HCT116 (cell line): ENCODE data around the gene TUNAR. TPM values are rescaled to one million over a fixed set of nuclear protein-coding genes. Genes with fewer than 3 reads are reported as not detected.

Experiments
- ATAC-seq: fragments of 200-7000 bp; cut with Tn5 transposase; 2 replicates; pipeline ENCODE4 v1.9.1; 2020; ENCODE audit warnings: mild to moderate bottlenecking, moderate library complexity
- BruUV-seq: library from RNA; stranded (reverse); fragments of 400-500 nt; replicated peaks from 2 replicates; lab custom pipeline; 2021; lab: Mats Ljungman, UMichigan
- CTCF ChIA-PET: fragments of 300-600 bp; sonication (Branson Sonifier 250); formaldehyde crosslinking; loops from one replicate; lab custom pipeline; 2021; ENCODE audit warnings: antibody characterized with exemption; lab: Charles Lee
- POLR2A ChIA-PET: fragments of 300-600, 350-600 bp; sonication (Branson Sonifier 250); formaldehyde crosslinking; loops from one replicate; lab custom pipeline; 2021; ENCODE audit warnings: antibody characterized with exemption; lab: Charles Lee
- RAD21 ChIA-PET, 2 experiments: fragments of 300-600 bp; sonication (Branson Sonifier 250); formaldehyde crosslinking; loops; one replicate each; lab custom pipeline; 2023; ENCODE audit warnings: low total read pairs in 2 of 2; ENCODE audit not compliant: uncharacterized antibody in 2 of 2, unreplicated experiment in 2 of 2, low non-redundant PET in 1 of 2; lab: Charles Lee
- DNase-seq: peaks from one replicate; pipeline ENCODE4 v3.0.0-alpha.2; 2010; ENCODE audit warnings: low read depth, low spot score
- H2AFZ ChIP-seq: fragments of 200-600 bp; shearing (Covaris generic), sonication (generic); 2 replicates; pipeline ENCODE4 v1.6.1; 2017; ENCODE audit warnings: low read depth, mixed run types, mixed read lengths, antibody characterized with exemption, low read length; ENCODE audit not compliant: poor library complexity, severe bottlenecking
- H3K27ac ChIP-seq: 2 replicates; pipeline ENCODE4 v1.5.1; 2012; ENCODE audit warnings: low read depth, low read length
- H3K27me3 ChIP-seq: fragments of 200-600 bp; sonication (generic); 2 replicates; pipeline ENCODE4 v1.6.1; 2016; ENCODE audit warnings: mixed run types, low read length, mixed read lengths; ENCODE audit not compliant: insufficient read depth
- H3K36me3 ChIP-seq, 2 experiments: fragments of 200-500 bp in 1 of 2; fragments of 200-600 bp in 1 of 2; sonication (Bioruptor generic) in 1 of 2; sonication (generic) in 1 of 2; 2 replicates each; pipeline versions ENCODE4 v1.5.1 to v1.6.1; 2014 to 2016; ENCODE audit warnings: low read length in 2 of 2, inconsistent platforms in 1 of 2, mixed read lengths in 1 of 2, mixed run types in 1 of 2; ENCODE audit not compliant: insufficient read depth in 2 of 2, control insufficient read depth in 1 of 2
- H3K4me1 ChIP-seq, 2 experiments: fragments of 200-600 bp in 1 of 2; sonication (generic) in 1 of 2; 2 replicates each; pipeline versions ENCODE4 v1.5.1 to v1.6.1; 2012 to 2017; ENCODE audit warnings: low read length in 2 of 2, inconsistent platforms in 1 of 2, mild to moderate bottlenecking in 1 of 2, mixed read lengths in 1 of 2, mixed run types in 1 of 2, moderate library complexity in 1 of 2; ENCODE audit not compliant: insufficient read depth in 2 of 2, control insufficient read depth in 1 of 2
- H3K4me2 ChIP-seq: fragments of 200-600 bp; sonication (generic); 2 replicates; pipeline ENCODE4 v1.6.1; 2017; ENCODE audit warnings: mixed run types, low read length, mixed read lengths
- H3K4me3 ChIP-seq, 2 experiments: fragments of 200-600 bp in 1 of 2; sonication (generic) in 1 of 2; replicated peaks in 1 of 2; 2 replicates each; pipeline ENCODE4 v1.5.1; 2011 to 2016; ENCODE audit warnings: low read length in 2 of 2, control low read depth in 1 of 2, low read depth in 1 of 2, mild to moderate bottlenecking in 1 of 2, mixed read lengths in 1 of 2, mixed run types in 1 of 2
- H3K79me2 ChIP-seq: fragments of 200-600 bp; sonication (generic); 2 replicates; pipeline ENCODE4 v1.6.1; 2017; ENCODE audit warnings: mild to moderate bottlenecking, mixed run types, low read length, moderate library complexity, mixed read lengths; ENCODE audit not compliant: insufficient read depth
- H3K9ac ChIP-seq: fragments of 200-600 bp; sonication (generic); 2 replicates; pipeline ENCODE4 v1.6.1; 2016; ENCODE audit warnings: low read length, mixed read lengths
- H3K9me2 ChIP-seq: fragments of 200-600 bp; sonication (generic), shearing (Covaris generic); 2 replicates; pipeline ENCODE4 v1.6.1; 2017; ENCODE audit warnings: mixed run types, mild to moderate bottlenecking, moderate library complexity; ENCODE audit not compliant: insufficient read depth
- H3K9me3 ChIP-seq, 2 experiments: fragments of 200-500 bp in 1 of 2; fragments of 200-600 bp in 1 of 2; sonication (Bioruptor generic) in 1 of 2; sonication (generic) in 1 of 2; 2 replicates each; pipeline ENCODE4 v1.6.1; 2014 to 2017; ENCODE audit warnings: low read length in 2 of 2, mixed read lengths in 2 of 2, inconsistent platforms in 1 of 2, low read depth in 1 of 2, mild to moderate bottlenecking in 1 of 2, mixed run types in 1 of 2, moderate library complexity in 1 of 2; ENCODE audit not compliant: control insufficient read depth in 1 of 2, insufficient read depth in 1 of 2
- H4K20me1 ChIP-seq: fragments of 200-600 bp; sonication (generic), shearing (Covaris generic); 2 replicates; pipeline ENCODE4 v1.6.1; 2017; ENCODE audit warnings: mixed run types, mild to moderate bottlenecking, moderate library complexity; ENCODE audit not compliant: insufficient read depth
- ATF3 ChIP-seq: IDR thresholded peaks from 2 replicates; pipeline ENCODE4 v1.6.1; 2012
- CEBPB ChIP-seq: IDR thresholded peaks from 2 replicates; pipeline ENCODE4 v1.6.1; 2012; ENCODE audit warnings: low read depth
- CTCF ChIP-seq, 3 experiments: fragments of 200-600 bp in 1 of 3; sonication (generic) in 1 of 3; IDR thresholded peaks in 2 of 3; conservative IDR thresholded peaks in 1 of 3; 2 replicates each; pipeline ENCODE4 v1.5.1; 2012 to 2017; ENCODE audit warnings: low read depth in 2 of 3, low read length in 2 of 3, antibody characterized with exemption in 1 of 3, borderline replicate concordance in 1 of 3, control low read depth in 1 of 3, mild to moderate bottlenecking in 1 of 3, mixed read lengths in 1 of 3, mixed run types in 1 of 3, moderate library complexity in 1 of 3; ENCODE audit not compliant: insufficient read depth in 1 of 3
- ELF1 ChIP-seq: IDR thresholded peaks from 2 replicates; pipeline ENCODE4 v1.6.1; 2012; ENCODE audit warnings: low read depth, borderline replicate concordance
- EZH2 ChIP-seq: fragments of 200-600 bp; sonication (generic); IDR thresholded peaks from 2 replicates; pipeline ENCODE4 v1.6.1; 2017; ENCODE audit warnings: antibody characterized with exemption, mixed run types
- MAX ChIP-seq: IDR thresholded peaks from 2 replicates; pipeline ENCODE4 v1.6.1; 2012
- POLR2AphosphoS5 ChIP-seq: IDR thresholded peaks from 2 replicates; pipeline ENCODE4 v1.6.1; 2011; ENCODE audit warnings: mild to moderate bottlenecking, low read depth, low read length, moderate library complexity
- SIN3A ChIP-seq: IDR thresholded peaks from 2 replicates; pipeline ENCODE4 v1.6.1; 2012; ENCODE audit warnings: low read depth
- SP1 ChIP-seq: IDR thresholded peaks from 2 replicates; pipeline ENCODE4 v1.6.1; 2012; ENCODE audit warnings: low read depth
- intact Hi-C: fragments of 100-400 bp; cut with micrococcal nuclease; formaldehyde crosslinking; loops from 2 replicates; pipeline ENCODE4 v1.10.0; 2022
- total RNA-seq: library from RNA; stranded (reverse); gene quantifications from one replicate; pipeline ENCODE4 v1.2.1, GENCODE V29; 2021; ENCODE audit not compliant: unreplicated experiment
- TF ChIP-seq, protein P1 (sequence below): IDR thresholded peaks from 2 replicates; pipeline ENCODE4 v1.6.1; 2012; ENCODE audit warnings: low read depth

Gene TUNAR
- total RNA-seq, 1 experiment from 2014 or later = not detected

GRCh38 chr14:95885278-95885677 is 8.6 kb downstream of the TUNAR start:
- no TSS peak for BruUV-seq

More at GRCh38 chr14:95885278-95885677, 8.6 kb downstream of the TUNAR start:
- ChIA-PET CTCF (no interaction called here), POLR2A (no interaction called here), RAD21 (no interaction called here)
- Histone ChIP-seq H3K9me2 (no peaks in the 10 kb centered on the region), H4K20me1 (no peaks in the 10 kb centered on the region), H3K79me2 (no peaks in the 10 kb centered on the region), H3K9ac (no peak overlapping the region), H3K27ac (no peak overlapping the region), H3K4me1 (no peaks in the 10 kb centered on the region), H2AFZ (no peak overlapping the region), H3K36me3 (no peaks in the 10 kb centered on the region), H3K27me3 (peaks cover 50% of the 10 kb centered on the region), H3K9me3 (no peaks in the 10 kb centered on the region), H3K4me2 (no peak overlapping the region), H3K4me3 (no peak overlapping the region)
- ATAC-seq = no peak
- no peak for DNase-seq
- intact Hi-C loops = no loop called here
- TF ChIP-seq ATF3 (no peak), ELF1 (no peak), SIN3A (no peak), SP1 (no peak), CTCF (IDR thresholded peaks at IDR 0.05 in 2 of 3, conservative IDR thresholded peaks at IDR 0.05 in 1 of 3; ENCODE audit: borderline replicate concordance in 1 of 3, insufficient read depth in 1 of 3, low read depth in 2 of 3, low read length in 2 of 3) (no peak), CEBPB (no peak), MAX (no peak), EZH2 (no peak), POLR2AphosphoS5 (no peak)
- TF ChIP-seq, protein P1, sequence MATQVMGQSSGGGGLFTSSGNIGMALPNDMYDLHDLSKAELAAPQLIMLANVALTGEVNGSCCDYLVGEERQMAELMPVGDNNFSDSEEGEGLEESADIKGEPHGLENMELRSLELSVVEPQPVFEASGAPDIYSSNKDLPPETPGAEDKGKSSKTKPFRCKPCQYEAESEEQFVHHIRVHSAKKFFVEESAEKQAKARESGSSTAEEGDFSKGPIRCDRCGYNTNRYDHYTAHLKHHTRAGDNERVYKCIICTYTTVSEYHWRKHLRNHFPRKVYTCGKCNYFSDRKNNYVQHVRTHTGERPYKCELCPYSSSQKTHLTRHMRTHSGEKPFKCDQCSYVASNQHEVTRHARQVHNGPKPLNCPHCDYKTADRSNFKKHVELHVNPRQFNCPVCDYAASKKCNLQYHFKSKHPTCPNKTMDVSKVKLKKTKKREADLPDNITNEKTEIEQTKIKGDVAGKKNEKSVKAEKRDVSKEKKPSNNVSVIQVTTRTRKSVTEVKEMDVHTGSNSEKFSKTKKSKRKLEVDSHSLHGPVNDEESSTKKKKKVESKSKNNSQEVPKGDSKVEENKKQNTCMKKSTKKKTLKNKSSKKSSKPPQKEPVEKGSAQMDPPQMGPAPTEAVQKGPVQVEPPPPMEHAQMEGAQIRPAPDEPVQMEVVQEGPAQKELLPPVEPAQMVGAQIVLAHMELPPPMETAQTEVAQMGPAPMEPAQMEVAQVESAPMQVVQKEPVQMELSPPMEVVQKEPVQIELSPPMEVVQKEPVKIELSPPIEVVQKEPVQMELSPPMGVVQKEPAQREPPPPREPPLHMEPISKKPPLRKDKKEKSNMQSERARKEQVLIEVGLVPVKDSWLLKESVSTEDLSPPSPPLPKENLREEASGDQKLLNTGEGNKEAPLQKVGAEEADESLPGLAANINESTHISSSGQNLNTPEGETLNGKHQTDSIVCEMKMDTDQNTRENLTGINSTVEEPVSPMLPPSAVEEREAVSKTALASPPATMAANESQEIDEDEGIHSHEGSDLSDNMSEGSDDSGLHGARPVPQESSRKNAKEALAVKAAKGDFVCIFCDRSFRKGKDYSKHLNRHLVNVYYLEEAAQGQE = no peak
